ENCODE measurements around the gene GLRA3.

GRCh38 chr4:174853629-174854028 is 24.6 kb upstream of the GLRA3 start:
- TF ChIP-seq CTCF (IDR thresholded peaks at IDR 0.05 in 4 of 5, conservative IDR thresholded peaks at IDR 0.05 in 1 of 5) = no peak
- TF ChIP-seq POLR2A (IDR thresholded peaks at IDR 0.05) = no peak
